Measurements from ENCODE around the gene POLA1.

DNA sequence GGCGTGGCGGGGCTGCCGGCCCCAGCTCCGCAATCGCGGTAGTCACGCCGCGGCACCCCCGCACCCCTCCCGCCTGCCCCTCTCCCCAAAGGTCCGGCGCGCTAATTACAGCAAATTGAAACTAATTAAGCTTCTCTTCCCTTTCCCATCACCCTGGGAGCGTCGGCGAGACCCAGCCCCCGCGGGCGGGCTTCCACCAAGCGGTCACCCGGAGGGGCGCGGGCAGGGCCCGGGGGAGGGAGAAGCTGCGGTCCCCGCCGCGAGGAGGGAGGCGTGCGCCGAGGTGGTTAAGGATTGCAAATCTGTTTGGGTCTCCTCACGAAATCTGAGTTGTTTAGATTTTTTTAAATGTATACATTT lies 308.9 kb downstream of the POLA1 start:
- TF ChIP-seq, protein P1, sequence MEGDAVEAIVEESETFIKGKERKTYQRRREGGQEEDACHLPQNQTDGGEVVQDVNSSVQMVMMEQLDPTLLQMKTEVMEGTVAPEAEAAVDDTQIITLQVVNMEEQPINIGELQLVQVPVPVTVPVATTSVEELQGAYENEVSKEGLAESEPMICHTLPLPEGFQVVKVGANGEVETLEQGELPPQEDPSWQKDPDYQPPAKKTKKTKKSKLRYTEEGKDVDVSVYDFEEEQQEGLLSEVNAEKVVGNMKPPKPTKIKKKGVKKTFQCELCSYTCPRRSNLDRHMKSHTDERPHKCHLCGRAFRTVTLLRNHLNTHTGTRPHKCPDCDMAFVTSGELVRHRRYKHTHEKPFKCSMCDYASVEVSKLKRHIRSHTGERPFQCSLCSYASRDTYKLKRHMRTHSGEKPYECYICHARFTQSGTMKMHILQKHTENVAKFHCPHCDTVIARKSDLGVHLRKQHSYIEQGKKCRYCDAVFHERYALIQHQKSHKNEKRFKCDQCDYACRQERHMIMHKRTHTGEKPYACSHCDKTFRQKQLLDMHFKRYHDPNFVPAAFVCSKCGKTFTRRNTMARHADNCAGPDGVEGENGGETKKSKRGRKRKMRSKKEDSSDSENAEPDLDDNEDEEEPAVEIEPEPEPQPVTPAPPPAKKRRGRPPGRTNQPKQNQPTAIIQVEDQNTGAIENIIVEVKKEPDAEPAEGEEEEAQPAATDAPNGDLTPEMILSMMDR (tag by site-specific recombination; IDR thresholded peaks at IDR 0.05) = no peak
- TF ChIP-seq HOXA7 (CRISPR knock-in tag; IDR thresholded peaks at IDR 0.05; ENCODE audit: borderline replicate concordance) = no peak
- TF ChIP-seq YY1 (tag by site-specific recombination; IDR thresholded peaks at IDR 0.05) = no peak
- no peak for TF ChIP-seq SCRT2 (tag by site-specific recombination; IDR thresholded peaks at IDR 0.05)
